Bronchial epithelial cell (primary cell): ENCODE measurements around the gene TMIGD1. TPM values are rescaled to one million over a fixed set of nuclear protein-coding genes. Genes with fewer than 3 reads are reported as not detected.

ENCODE experiments used
- DNase-seq: peaks from one replicate; pipeline ENCODE4 v3.0.0-alpha.2; 2010; ENCODE audit warnings: low read depth
- FAIRE-seq: peaks from 2 replicates; lab custom pipeline; 2011; peaks lifted over from hg19 to GRCh38; lab: Jason Lieb, UNC
- H3K27me3 ChIP-seq: 2 replicates; pipeline ENCODE4 v1.5.1; 2011; ENCODE audit warnings: low read length; ENCODE audit not compliant: control insufficient read depth, insufficient read depth
- H3K36me3 ChIP-seq: 2 replicates; pipeline ENCODE4 v1.5.1; 2011; ENCODE audit warnings: low read length; ENCODE audit not compliant: control insufficient read depth, insufficient read depth
- H3K4me3 ChIP-seq: 2 replicates; pipeline ENCODE4 v1.5.1; 2011; ENCODE audit warnings: mild to moderate bottlenecking, low read depth, low read length, control low read depth
- total RNA-seq: library from RNA; depleted of rRNA; stranded (reverse); fragments of >200 nt; gene quantifications from 2 replicates; pipeline ENCODE4 v1.2.1, GENCODE V29; 2014
- TF ChIP-seq, protein P1 (sequence below): IDR thresholded peaks from 2 replicates; pipeline ENCODE4 v1.5.1; 2011; ENCODE audit warnings: mild to moderate bottlenecking, moderate library complexity, low read length, control low read depth, inconsistent platforms; ENCODE audit not compliant: insufficient read depth, severe bottlenecking

Gene TMIGD1
- total RNA-seq, 1 donor from 2014 or later: not detected

- TF ChIP-seq, protein P1, sequence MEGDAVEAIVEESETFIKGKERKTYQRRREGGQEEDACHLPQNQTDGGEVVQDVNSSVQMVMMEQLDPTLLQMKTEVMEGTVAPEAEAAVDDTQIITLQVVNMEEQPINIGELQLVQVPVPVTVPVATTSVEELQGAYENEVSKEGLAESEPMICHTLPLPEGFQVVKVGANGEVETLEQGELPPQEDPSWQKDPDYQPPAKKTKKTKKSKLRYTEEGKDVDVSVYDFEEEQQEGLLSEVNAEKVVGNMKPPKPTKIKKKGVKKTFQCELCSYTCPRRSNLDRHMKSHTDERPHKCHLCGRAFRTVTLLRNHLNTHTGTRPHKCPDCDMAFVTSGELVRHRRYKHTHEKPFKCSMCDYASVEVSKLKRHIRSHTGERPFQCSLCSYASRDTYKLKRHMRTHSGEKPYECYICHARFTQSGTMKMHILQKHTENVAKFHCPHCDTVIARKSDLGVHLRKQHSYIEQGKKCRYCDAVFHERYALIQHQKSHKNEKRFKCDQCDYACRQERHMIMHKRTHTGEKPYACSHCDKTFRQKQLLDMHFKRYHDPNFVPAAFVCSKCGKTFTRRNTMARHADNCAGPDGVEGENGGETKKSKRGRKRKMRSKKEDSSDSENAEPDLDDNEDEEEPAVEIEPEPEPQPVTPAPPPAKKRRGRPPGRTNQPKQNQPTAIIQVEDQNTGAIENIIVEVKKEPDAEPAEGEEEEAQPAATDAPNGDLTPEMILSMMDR: no peak
- peaks cover 6% of the 10 kb centered on the region for H3K36me3 ChIP-seq
- peaks cover 3% of the 10 kb centered on the region for H3K27me3 ChIP-seq
- peak; percentile 73 for FAIRE-seq
- H3K4me3 ChIP-seq: peak overlapping the region; percentile 87
- DNase-seq: peak; percentile 86
Measured at GRCh38 chr17:30290696-30291542, 42.9 kb downstream of the TMIGD1 start.

- Histone ChIP-seq H3K36me3 (peaks cover 8% of the 10 kb centered on the region), H3K27me3 (peaks cover 3% of the 10 kb centered on the region), H3K4me3 (no peak overlapping the region)
- FAIRE-seq (no peak), DNase-seq (no peak)
- TF ChIP-seq, protein P1: no peak
Measured at GRCh38 chr17:30290077-30290476, 43.8 kb downstream of the TMIGD1 start.

- no peak overlapping the region for H3K4me3 ChIP-seq
- H3K27me3 ChIP-seq: no peaks in the 10 kb centered on the region
- no peaks in the 10 kb centered on the region for H3K36me3 ChIP-seq
- FAIRE-seq: no peak
- TF ChIP-seq, protein P1: no peak
- no peak for DNase-seq
Measured at GRCh38 chr17:30279156-30279555, 54.7 kb downstream of the TMIGD1 start.

- DNase-seq: peak; percentile 12
- FAIRE-seq: no peak
- Histone ChIP-seq H3K4me3 (no peak overlapping the region), H3K36me3 (peaks cover 3% of the 10 kb centered on the region), H3K27me3 (no peaks in the 10 kb centered on the region)
- TF ChIP-seq, protein P1: no peak
Measured at GRCh38 chr17:30278032-30278431, 55.8 kb downstream of the TMIGD1 start.

DNA sequence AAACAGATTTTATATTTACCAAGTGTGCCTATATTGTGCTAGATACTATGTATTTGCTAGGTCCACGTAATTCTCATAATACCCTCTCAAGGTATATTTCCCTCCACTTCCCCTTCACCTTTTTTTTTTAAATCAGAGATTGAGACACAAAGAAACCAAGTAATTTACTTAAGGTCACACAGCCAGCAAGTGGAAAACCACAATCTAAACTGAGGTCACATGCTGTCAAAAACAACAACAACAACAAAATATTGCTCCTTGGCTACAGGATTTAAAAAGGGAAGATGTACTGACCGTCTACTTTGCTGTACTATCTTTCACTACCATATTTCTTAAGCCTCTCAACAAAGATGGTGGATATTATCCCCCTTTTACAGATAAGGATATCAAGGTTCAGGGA lies 57.9 kb downstream of the TMIGD1 start:
- H3K4me3 ChIP-seq: no peak overlapping the region
- DNase-seq (no peak), FAIRE-seq (no peak)
- H3K27me3 ChIP-seq: no peaks in the 10 kb centered on the region
- H3K36me3 ChIP-seq: peaks cover 6% of the 10 kb centered on the region
- TF ChIP-seq, protein P1: no peak
